CD14-positive monocyte (primary cell): ENCODE results near the gene NAPG. TPM values are rescaled to one million over a fixed set of nuclear protein-coding genes. Genes with fewer than 3 reads are reported as not detected.
"Not testable (repeated sequence)": the region's sequence is repeated elsewhere in the genome, so short reads cannot be mapped to it uniquely, and the experiment has no call there.

Experiments used
- DNase-seq, 3 donors: peaks; one replicate each; pipeline ENCODE4 v3.0.0-alpha.2; 2011 to 2022
- H2AFZ ChIP-seq: 2 replicates; pipeline ENCODE4 v1.6.0; 2012; ENCODE audit warnings: mild to moderate bottlenecking, low read depth, low read length, inconsistent platforms; ENCODE audit not compliant: insufficient read depth, poor library complexity, severe bottlenecking
- H3K27ac ChIP-seq, 2 donors: 1 replicate in 1 of 2; 2 replicates in 1 of 2; pipeline ENCODE4 v1.5.1; 2012 to 2013; ENCODE audit warnings: low read length in 2 of 2, control low read depth in 1 of 2, inconsistent platforms in 1 of 2, low read depth in 1 of 2, mild to moderate bottlenecking in 1 of 2
- H3K27me3 ChIP-seq, 2 donors: one replicate each; pipeline versions ENCODE4 v1.6.0 to v1.6.1; 2011 to 2013; ENCODE audit warnings: low read length in 2 of 2; ENCODE audit not compliant: control insufficient read depth in 2 of 2, insufficient read depth in 2 of 2
- H3K36me3 ChIP-seq, 2 donors: replicated peaks in 1 of 2; 1 replicate in 1 of 2; 2 replicates in 1 of 2; pipeline versions ENCODE4 v1.5.1 to v1.6.1; 2012 to 2013; ENCODE audit warnings: low read length in 2 of 2, control low read depth in 1 of 2, inconsistent platforms in 1 of 2, mild to moderate bottlenecking in 1 of 2; ENCODE audit not compliant: insufficient read depth in 2 of 2, control insufficient read depth in 1 of 2
- H3K4me1 ChIP-seq, 2 donors: 1 replicate in 1 of 2; 2 replicates in 1 of 2; pipeline versions ENCODE4 v1.5.1 to v1.6.1; 2012 to 2013; ENCODE audit warnings: low read length in 2 of 2, control low read depth in 1 of 2, inconsistent platforms in 1 of 2, mild to moderate bottlenecking in 1 of 2, moderate library complexity in 1 of 2; ENCODE audit not compliant: insufficient read depth in 2 of 2, control insufficient read depth in 1 of 2
- H3K4me2 ChIP-seq: replicated peaks from 2 replicates; pipeline ENCODE3; 2012; ENCODE audit warnings: low read length, moderate library complexity, mild to moderate bottlenecking; ENCODE audit not compliant: poor library complexity, severe bottlenecking; ENCODE audit errors: extremely low read depth
- H3K4me3 ChIP-seq, 3 experiments: fragments of 200-600 bp in 1 of 3; sonication (generic) in 1 of 3; replicated peaks in 1 of 3; 1 replicate in 2 of 3; 2 replicates in 1 of 3; pipeline ENCODE4 v1.5.1; 2011 to 2013; ENCODE audit warnings: low read length in 3 of 3, mild to moderate bottlenecking in 3 of 3, control low read depth in 2 of 3, low read depth in 2 of 3, inconsistent platforms in 1 of 3, moderate library complexity in 1 of 3
- H3K79me2 ChIP-seq: 2 replicates; pipeline ENCODE4 v1.6.0; 2012; ENCODE audit warnings: mild to moderate bottlenecking, control low read depth, inconsistent platforms, low read length, moderate library complexity; ENCODE audit not compliant: insufficient read depth
- H3K9ac ChIP-seq: 2 replicates; pipeline ENCODE4 v1.6.0; 2017; ENCODE audit warnings: low read length, mild to moderate bottlenecking; ENCODE audit not compliant: insufficient read depth, poor library complexity, severe bottlenecking
- H3K9me3 ChIP-seq, 2 donors: replicated peaks in 1 of 2; 1 replicate in 1 of 2; 2 replicates in 1 of 2; pipeline versions ENCODE4 v1.5.1 to v1.6.1; 2012 to 2013; ENCODE audit warnings: low read length in 2 of 2, control low read depth in 1 of 2; ENCODE audit not compliant: control insufficient read depth in 1 of 2, insufficient read depth in 1 of 2
- H4K20me1 ChIP-seq: 2 replicates; pipeline ENCODE4 v1.6.0; 2012; ENCODE audit warnings: mild to moderate bottlenecking, low read length, control low read depth, moderate library complexity; ENCODE audit not compliant: insufficient read depth
- H3K27ac Mint-ChIP-seq, 7 donors: one replicate each; pipeline ENCODE4 v1.8.0; 2020; ENCODE audit warnings: mild to moderate bottlenecking in 7 of 7, mixed read lengths in 7 of 7, moderate library complexity in 6 of 7, inconsistent platforms in 2 of 7
- H3K27me3 Mint-ChIP-seq, 3 donors: one replicate each; pipeline ENCODE4 v1.8.0; 2021 to 2022; ENCODE audit warnings: low read depth in 3 of 3, mild to moderate bottlenecking in 3 of 3, mixed read lengths in 3 of 3, moderate library complexity in 3 of 3, inconsistent platforms in 1 of 3
- H3K36me3 Mint-ChIP-seq, 2 donors: one replicate each; pipeline ENCODE4 v1.8.0; 2020; ENCODE audit warnings: mixed read lengths in 2 of 2, inconsistent platforms in 1 of 2, mild to moderate bottlenecking in 1 of 2
- H3K4me1 Mint-ChIP-seq: one replicate; pipeline ENCODE4 v1.8.0; 2020; ENCODE audit warnings: mild to moderate bottlenecking, mixed read lengths
- H3K4me3 Mint-ChIP-seq, 2 donors: one replicate each; pipeline ENCODE4 v1.8.0; 2020; ENCODE audit warnings: mild to moderate bottlenecking in 2 of 2, mixed read lengths in 2 of 2, moderate library complexity in 1 of 2
- H3K9me3 Mint-ChIP-seq, 7 donors: one replicate each; pipeline ENCODE4 v1.8.0; 2020 to 2022; ENCODE audit warnings: mixed read lengths in 7 of 7, mild to moderate bottlenecking in 6 of 7, moderate library complexity in 6 of 7, inconsistent platforms in 2 of 7
- WGBS: methylation state at CpG from one replicate; pipeline ENCODE4 v1.1.5; 2013; ENCODE audit warnings: missing lambda C conversion rate; ENCODE audit not compliant: insufficient coverage; 5-methylcytosine and 5-hydroxymethylcytosine counted together
- intact Hi-C, 2 donors: fragments of 100-400 bp; cut with micrococcal nuclease; formaldehyde crosslinking; loops; one replicate each; pipeline versions ENCODE4 v1.15.0 to v1.15.1; 2023
- polyA plus RNA-seq, 3 donors: library from polyadenylated mRNA; depleted of rRNA in 1 of 3; unstranded in 2 of 3; stranded (reverse) in 1 of 3; fragments of 300-500 nt in 2 of 3; fragments of >200 nt in 1 of 3; fragmentation: Illumina TruSeq in 2 of 3; gene quantifications; 1 replicate in 2 of 3; 2 replicates in 1 of 3; pipeline ENCODE4 v1.2.3, GENCODE V29; 2012 to 2021

Gene NAPG
- polyA plus RNA-seq, 3 donors, result 14.8 to 17.5 (median 15.9) TPM

GRCh38 chr18:10595917-10596316 is 70.1 kb downstream of the NAPG start:
- H3K9ac ChIP-seq, H3K36me3 Mint-ChIP-seq, H2AFZ ChIP-seq, H3K4me3 ChIP-seq, intact Hi-C loops, H3K4me2 ChIP-seq, H3K4me3 Mint-ChIP-seq, H3K79me2 ChIP-seq, H3K36me3 ChIP-seq, H3K9me3 ChIP-seq, H4K20me1 ChIP-seq, DNase-seq, H3K27me3 Mint-ChIP-seq, H3K27me3 ChIP-seq: not testable (repeated sequence)
- Mint-ChIP-seq H3K9me3 (peaks cover 0 to 10% (median 4%) of the 10 kb centered on the region in 7 donors), H3K4me1 (peaks cover 38% of the 10 kb centered on the region), H3K27ac (peak overlapping the region in 3 of 7 donors; percentile 10 to 58 (median 49))
- H3K27ac ChIP-seq, result peak overlapping the region in 1 of 2 donors; percentile 26
- H3K4me1 ChIP-seq, result peaks cover 33 to 50% of the 10 kb centered on the region in 2 donors
- no CpG with 5 or more reads among the region's 4 CpGs for WGBS

- Mint-ChIP-seq H3K9me3 (peaks cover 2 to 12% (median 7%) of the 10 kb centered on the region in 7 donors), H3K4me1 (peaks cover 23% of the 10 kb centered on the region)
- DNase-seq, H4K20me1 ChIP-seq, H3K9me3 ChIP-seq, H3K9ac ChIP-seq, H3K36me3 Mint-ChIP-seq, intact Hi-C loops, H3K27me3 ChIP-seq, H2AFZ ChIP-seq, H3K36me3 ChIP-seq, H3K27ac Mint-ChIP-seq, H3K27ac ChIP-seq, H3K27me3 Mint-ChIP-seq, H3K4me3 ChIP-seq, H3K79me2 ChIP-seq, H3K4me2 ChIP-seq, H3K4me3 Mint-ChIP-seq: not testable (repeated sequence)
- WGBS, result no CpG with 5 or more reads among the region's 4 CpGs
- H3K4me1 ChIP-seq, result peaks cover 15 to 32% of the 10 kb centered on the region in 2 donors
Observed at GRCh38 chr18:10597695-10598094, 71.9 kb downstream of the NAPG start.

GRCh38 chr18:10600701-10601100 is 74.9 kb downstream of the NAPG start:
- H3K4me1 Mint-ChIP-seq, H3K4me3 ChIP-seq, H3K9me3 ChIP-seq, H4K20me1 ChIP-seq, H3K27me3 Mint-ChIP-seq, H3K36me3 ChIP-seq, H3K27ac ChIP-seq, H3K27ac Mint-ChIP-seq, H3K27me3 ChIP-seq, intact Hi-C loops, H3K79me2 ChIP-seq, H3K9ac ChIP-seq, H3K36me3 Mint-ChIP-seq, DNase-seq, H3K4me2 ChIP-seq, H3K4me3 Mint-ChIP-seq, H2AFZ ChIP-seq: not testable (repeated sequence)
- 78% methylated on average over 3 of the region's 7 CpGs for WGBS
- peaks cover 6 to 18% (median 15%) of the 10 kb centered on the region in 7 donors for H3K9me3 Mint-ChIP-seq
- peaks cover 0 to 18% of the 10 kb centered on the region in 2 donors for H3K4me1 ChIP-seq

Other genes with a start within 250 kb of the NAPG start
- 1 to 10 TPM; 1.2 to 4.8 (median 1.6) TPM for gene APCDD1, start 71.4 kb upstream of the NAPG start, polyA plus RNA-seq